Left lung (tissue), 10 donors: ENCODE data around the gene COASY. TPM values are rescaled to one million over a fixed set of nuclear protein-coding genes. Genes with fewer than 3 reads are reported as not detected.
A peak's percentile ranks its signal among the peaks of the same experiment; 100 is the strongest.
"Not testable (repeated sequence)": the region's sequence is repeated elsewhere in the genome, so short reads cannot be mapped to it uniquely, and the experiment has no call there.

ENCODE experiments used
- ATAC-seq: fragments of 200-7000 bp; cut with Tn5 transposase; one replicate; pipeline ENCODE4 v1.9.1; 2020; ENCODE audit warnings: moderate library complexity
- DNase-seq, 4 donors: peaks; one replicate each; pipeline ENCODE4 v3.0.0-alpha.2; 2013 to 2020
- H3K27ac ChIP-seq, 2 donors: fragments of 200-600 bp; sonication (generic) in 1 of 2; one replicate each; pipeline versions ENCODE4 v1.5.0 to v1.8.0; 2020 to 2021
- H3K27me3 ChIP-seq, 2 donors: fragments of 200-600 bp; sonication (generic) in 1 of 2; one replicate each; pipeline versions ENCODE4 v1.5.0 to v1.8.0; 2020 to 2021
- H3K36me3 ChIP-seq, 2 donors: fragments of 200-600 bp; sonication (generic) in 1 of 2; one replicate each; pipeline versions ENCODE4 v1.5.0 to v1.8.0; 2020 to 2021
- H3K4me1 ChIP-seq, 2 donors: fragments of 200-600 bp; one replicate each; pipeline ENCODE4 v1.8.0; 2021
- H3K4me3 ChIP-seq, 2 donors: fragments of 200-600 bp; sonication (generic) in 1 of 2; one replicate each; pipeline versions ENCODE4 v1.5.0 to v1.8.0; 2020 to 2021; ENCODE audit warnings: mild to moderate bottlenecking in 1 of 2
- H3K9me3 ChIP-seq, 2 donors: fragments of 200-600 bp; sonication (generic) in 1 of 2; one replicate each; pipeline versions ENCODE4 v1.5.0 to v1.8.0; 2020 to 2021
- intact Hi-C, 2 donors: fragments of 100-400 bp; cut with DNase I; formaldehyde crosslinking; loops; one replicate each; pipeline versions ENCODE4 v1.11.2 to v1.14.2; 2022
- polyA plus RNA-seq, 6 donors: library from polyadenylated mRNA; unstranded; fragments of 120-200 nt; gene quantifications; one replicate each; pipeline ENCODE4 v1.2.1, GENCODE V29; 2013; ENCODE audit not compliant: insufficient read length in 6 of 6
- total RNA-seq, 2 donors: library from RNA; stranded (reverse); fragmentation: NEBNext Ultra II Directional; extraction: Animal tissue kit (Norgen Biotek cat#: 25700); gene quantifications; one replicate each; pipeline ENCODE4 v1.2.1, GENCODE V29; 2021
- TF ChIP-seq, protein P1 (sequence below), 2 donors: fragments of 200-600 bp; sonication (generic) in 1 of 2; IDR thresholded peaks; one replicate each; pipeline versions ENCODE4 v1.5.0 to v1.8.0; 2021; ENCODE audit warnings: antibody characterized with exemption in 2 of 2
- donor health status: DM: no; HTN: yes; CAD: no.
- donor health status: DM: no; HTN: no; CAD: no.

The COASY gene
- total and polyA plus RNA-seq, 8 donors, result 41.1 to 116 (median 43.7) TPM

DNA sequence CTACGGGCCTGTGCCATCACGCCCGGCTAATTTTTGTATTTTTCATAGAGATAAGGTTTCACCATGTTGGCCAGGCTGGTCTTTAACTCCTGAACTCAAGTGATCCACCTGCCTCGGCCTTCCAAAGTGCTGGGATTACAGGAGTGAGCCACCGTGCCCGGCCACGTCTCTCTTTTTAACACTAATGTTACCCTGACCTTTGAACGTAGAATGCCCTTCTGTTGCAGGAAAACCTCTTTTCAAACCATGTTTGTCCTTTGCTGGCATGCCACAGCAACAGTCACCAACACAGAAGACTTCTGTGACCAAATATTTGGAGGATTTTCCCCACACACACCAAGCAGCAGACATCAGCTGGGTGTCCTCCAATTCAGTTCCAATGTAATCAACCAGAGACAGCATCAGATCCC lies 17.1 kb upstream of the COASY start:
- DNase-seq, result no peak
- Histone ChIP-seq H3K9me3 (no peaks in the 10 kb centered on the region), H3K36me3 (peaks cover 0 to 52% of the 10 kb centered on the region in 2 donors), H3K27ac (no peak overlapping the region), H3K4me1 (peaks cover 0 to 19% of the 10 kb centered on the region in 2 donors), H3K4me3 (no peak overlapping the region), H3K27me3 (peaks cover 0 to 20% of the 10 kb centered on the region in 2 donors)
- ATAC-seq, result no peak
- intact Hi-C loops, result no loop called here
- TF ChIP-seq, protein P1, sequence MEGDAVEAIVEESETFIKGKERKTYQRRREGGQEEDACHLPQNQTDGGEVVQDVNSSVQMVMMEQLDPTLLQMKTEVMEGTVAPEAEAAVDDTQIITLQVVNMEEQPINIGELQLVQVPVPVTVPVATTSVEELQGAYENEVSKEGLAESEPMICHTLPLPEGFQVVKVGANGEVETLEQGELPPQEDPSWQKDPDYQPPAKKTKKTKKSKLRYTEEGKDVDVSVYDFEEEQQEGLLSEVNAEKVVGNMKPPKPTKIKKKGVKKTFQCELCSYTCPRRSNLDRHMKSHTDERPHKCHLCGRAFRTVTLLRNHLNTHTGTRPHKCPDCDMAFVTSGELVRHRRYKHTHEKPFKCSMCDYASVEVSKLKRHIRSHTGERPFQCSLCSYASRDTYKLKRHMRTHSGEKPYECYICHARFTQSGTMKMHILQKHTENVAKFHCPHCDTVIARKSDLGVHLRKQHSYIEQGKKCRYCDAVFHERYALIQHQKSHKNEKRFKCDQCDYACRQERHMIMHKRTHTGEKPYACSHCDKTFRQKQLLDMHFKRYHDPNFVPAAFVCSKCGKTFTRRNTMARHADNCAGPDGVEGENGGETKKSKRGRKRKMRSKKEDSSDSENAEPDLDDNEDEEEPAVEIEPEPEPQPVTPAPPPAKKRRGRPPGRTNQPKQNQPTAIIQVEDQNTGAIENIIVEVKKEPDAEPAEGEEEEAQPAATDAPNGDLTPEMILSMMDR (IDR thresholded peaks at IDR 0.05), result no peak

DNA sequence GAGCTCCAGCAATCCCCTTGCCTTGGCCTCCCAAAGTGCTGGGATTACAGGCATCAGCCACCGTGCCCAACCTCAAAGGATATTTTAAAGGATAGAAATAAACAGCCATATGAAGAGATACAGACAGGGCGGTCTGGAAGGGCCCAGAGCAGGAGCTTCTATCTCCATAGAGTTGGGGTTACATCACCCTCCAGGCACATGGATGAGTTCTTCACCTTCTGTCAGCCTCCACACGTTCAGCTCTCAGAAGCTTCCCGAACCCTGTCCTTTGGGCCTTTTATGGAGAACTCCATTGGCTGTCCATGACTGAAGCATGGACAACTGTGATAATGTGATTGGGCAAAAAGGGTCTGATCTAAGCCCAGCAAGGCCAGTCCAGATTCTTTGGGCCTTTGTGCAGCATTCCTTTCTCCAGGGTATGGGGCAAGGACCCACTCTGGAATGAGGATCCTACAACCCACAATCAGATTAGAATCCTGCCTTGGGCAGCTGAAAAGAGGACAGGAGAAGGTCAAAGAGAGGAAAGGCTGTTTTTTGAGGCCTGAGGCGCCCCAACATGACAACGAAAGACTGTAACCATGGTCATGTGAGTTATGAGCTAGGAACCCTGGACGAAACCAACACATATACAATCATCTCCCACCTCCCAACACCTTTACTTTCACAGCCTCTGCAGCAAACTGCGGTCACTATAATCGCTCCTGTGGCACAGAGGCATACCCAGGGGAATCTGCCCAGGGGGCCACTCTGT lies 16.0 kb upstream of the COASY start:
- Histone ChIP-seq H3K36me3 (peaks cover 0 to 41% of the 10 kb centered on the region in 2 donors), H3K27me3 (peaks cover 0 to 20% of the 10 kb centered on the region in 2 donors), H3K4me1 (peaks cover 0 to 17% of the 10 kb centered on the region in 2 donors)
- ATAC-seq, intact Hi-C loops, H3K4me3 ChIP-seq, H3K27ac ChIP-seq, H3K9me3 ChIP-seq, DNase-seq: not testable (repeated sequence)

DNA sequence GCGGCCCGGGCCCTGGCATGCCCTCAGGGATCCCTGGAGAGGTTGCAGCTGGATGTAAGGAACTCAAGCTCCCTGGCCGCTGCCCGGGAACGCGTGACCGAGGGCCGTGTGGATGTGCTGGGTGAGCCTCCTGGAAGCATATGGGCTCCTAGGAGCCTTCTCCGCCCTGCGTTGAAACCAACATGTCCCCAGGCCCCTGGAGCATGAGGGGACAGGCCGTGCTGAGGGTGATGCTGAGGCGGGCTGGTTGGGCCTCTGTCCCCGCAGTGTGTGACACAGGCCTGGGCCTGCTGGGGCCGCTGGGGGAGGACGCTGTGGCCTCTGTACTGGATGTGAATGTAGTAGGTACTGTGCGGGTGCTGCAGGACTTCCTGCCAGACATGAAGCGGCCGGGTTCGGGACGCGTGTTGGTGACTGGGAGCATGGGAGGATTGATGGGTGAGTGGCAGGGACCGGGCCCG lies 14.9 kb upstream of the COASY start:
- H3K9me3 ChIP-seq, result no peaks in the 10 kb centered on the region
- no peak overlapping the region for H3K4me3 ChIP-seq
- H3K27ac ChIP-seq, result no peak overlapping the region
- peaks cover 0 to 30% of the 10 kb centered on the region in 2 donors for H3K36me3 ChIP-seq
- intact Hi-C loops, result no loop called here
- no peak for DNase-seq
- TF ChIP-seq, protein P1 (IDR thresholded peaks at IDR 0.05), result no peak
- peaks cover 0 to 12% of the 10 kb centered on the region in 2 donors for H3K4me1 ChIP-seq
- H3K27me3 ChIP-seq, result peaks cover 0 to 20% of the 10 kb centered on the region in 2 donors
- no peak for ATAC-seq

DNA sequence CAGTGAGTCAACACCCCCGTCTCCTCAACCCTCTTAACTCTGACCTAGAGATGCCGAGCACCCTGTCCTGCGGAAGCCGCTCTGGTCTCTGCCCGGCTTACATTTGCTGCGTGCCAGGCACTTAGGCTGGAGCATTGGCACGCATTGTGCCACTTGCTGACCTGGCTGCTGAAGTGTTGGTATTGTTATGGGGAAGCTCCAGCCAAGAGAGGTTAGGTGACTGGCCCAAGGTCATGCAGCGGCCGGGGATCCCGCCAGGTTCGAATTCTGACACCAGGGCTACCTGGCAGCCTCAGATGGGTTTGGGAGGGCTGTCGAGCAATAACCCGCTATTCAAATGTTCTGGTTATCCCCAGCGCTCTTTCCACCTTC lies 14.3 kb upstream of the COASY start:
- Histone ChIP-seq H3K27me3 (peaks cover 0 to 20% of the 10 kb centered on the region in 2 donors), H3K4me1 (peaks cover 0 to 12% of the 10 kb centered on the region in 2 donors), H3K27ac (no peak overlapping the region), H3K36me3 (peaks cover 0 to 24% of the 10 kb centered on the region in 2 donors), H3K9me3 (no peaks in the 10 kb centered on the region), H3K4me3 (no peak overlapping the region)
- ATAC-seq (no peak), DNase-seq (no peak)
- TF ChIP-seq, protein P1 (IDR thresholded peaks at IDR 0.05), result no peak
- intact Hi-C loops, result no loop called here

DNA sequence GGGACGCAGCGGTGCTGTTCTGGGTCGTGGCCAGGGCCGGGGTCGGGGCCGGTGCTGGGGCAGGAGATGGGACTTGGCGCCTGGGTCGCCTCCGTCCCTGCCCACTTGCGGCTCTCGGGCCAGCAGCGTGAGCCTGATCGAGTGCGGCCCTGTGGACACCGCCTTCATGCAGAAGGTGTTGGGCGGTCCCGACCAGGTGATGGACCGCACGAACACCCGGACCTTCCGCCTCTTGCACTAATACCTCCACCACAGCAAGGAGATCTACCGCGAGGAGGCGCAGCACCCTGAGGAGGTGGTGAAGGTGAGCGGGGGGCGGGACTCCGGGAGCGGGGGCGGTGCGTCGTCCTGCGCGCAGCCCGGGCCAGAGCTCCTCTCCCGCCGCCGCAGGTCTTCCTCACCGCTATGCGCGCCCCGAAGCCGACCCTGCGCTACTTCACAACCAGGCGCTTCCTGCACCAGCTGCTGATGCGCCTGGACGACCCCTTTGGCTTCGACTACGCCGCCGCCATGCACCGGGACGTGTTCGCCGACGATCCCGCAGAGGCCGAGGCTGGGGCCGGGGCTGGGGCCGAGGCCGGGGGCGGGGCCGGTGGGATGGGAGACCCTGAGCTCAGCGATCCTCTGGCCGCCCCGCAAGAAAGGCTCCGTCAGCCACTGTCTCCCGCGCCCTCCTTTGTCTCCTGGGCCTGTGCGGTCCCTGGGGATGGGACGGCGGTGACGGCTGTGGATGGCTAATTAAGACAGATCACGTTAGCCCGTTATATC lies 13.7 kb upstream of the COASY start:
- DNase-seq (peak in 3 of 4 donors; percentile 58 to 91 (median 82)), ATAC-seq (peak; percentile 96)
- Histone ChIP-seq H3K9me3 (no peaks in the 10 kb centered on the region), H3K4me3 (peak overlapping the region; percentile 28 to 33), H3K27me3 (peaks cover 0 to 20% of the 10 kb centered on the region in 2 donors), H3K36me3 (peaks cover 0 to 18% of the 10 kb centered on the region in 2 donors), H3K4me1 (peaks cover 1 to 16% of the 10 kb centered on the region in 2 donors), H3K27ac (no peak overlapping the region)
- TF ChIP-seq, protein P1 (IDR thresholded peaks at IDR 0.05), result peak; percentile 24 to 27
- intact Hi-C loops, result no loop called here
